ENCODE results near the gene RFC4.
"Not testable (repeated sequence)": the region's sequence is repeated elsewhere in the genome, so short reads cannot be mapped to it uniquely, and the experiment has no call there.

RFC4 gene

GRCh38 chr3:186826410-186826975 lies 20.2 kb upstream of the RFC4 start:
- no peaks in the 10 kb centered on the region for H3K4me1 ChIP-seq
- no peaks in the 10 kb centered on the region for H3K36me3 ChIP-seq
- peaks cover 41% of the 10 kb centered on the region for H3K27me3 ChIP-seq
- peak overlapping the region; percentile 67 for H3K4me3 ChIP-seq (ENCODE audit: low read depth, low read length)
- DNase-seq: no peak
- TF ChIP-seq CTCF (IDR thresholded peaks at IDR 0.05; ENCODE audit: low read depth, low read length): no peak
- no peaks in the 10 kb centered on the region for H3K9me3 ChIP-seq

- Histone ChIP-seq H3K4me3 (ENCODE audit: low read depth, low read length) (no peak overlapping the region), H3K27me3 (peaks cover 35% of the 10 kb centered on the region), H3K36me3 (no peaks in the 10 kb centered on the region), H3K4me1 (no peaks in the 10 kb centered on the region), H3K9me3 (no peaks in the 10 kb centered on the region)
- no peak for DNase-seq
- TF ChIP-seq CTCF (IDR thresholded peaks at IDR 0.05; ENCODE audit: low read depth, low read length): no peak
These were observed 19.7 kb upstream of the RFC4 start for GRCh38 chr3:186825872-186826409.

GRCh38 chr3:186825294-186825821 lies 19.1 kb upstream of the RFC4 start:
- Histone ChIP-seq H3K4me1 (no peaks in the 10 kb centered on the region), H3K9me3 (no peaks in the 10 kb centered on the region), H3K36me3 (no peaks in the 10 kb centered on the region), H3K27me3 (peaks cover 29% of the 10 kb centered on the region), H3K4me3 (ENCODE audit: low read depth, low read length) (no peak overlapping the region)
- peak; percentile 27 for DNase-seq
- no peak for TF ChIP-seq CTCF (IDR thresholded peaks at IDR 0.05; ENCODE audit: low read depth, low read length)

- no peaks in the 10 kb centered on the region for H3K9me3 ChIP-seq
- H3K4me1 ChIP-seq: no peaks in the 10 kb centered on the region
- no peaks in the 10 kb centered on the region for H3K36me3 ChIP-seq
- DNase-seq: no peak
- TF ChIP-seq CTCF (IDR thresholded peaks at IDR 0.05; ENCODE audit: low read depth, low read length): no peak
- no peak overlapping the region for H3K4me3 ChIP-seq (ENCODE audit: low read depth, low read length)
- H3K27me3 ChIP-seq: peaks cover 22% of the 10 kb centered on the region
These were observed 18.3 kb upstream of the RFC4 start for GRCh38 chr3:186824430-186825139.

- Histone ChIP-seq H3K36me3 (no peaks in the 10 kb centered on the region), H3K4me3 (ENCODE audit: low read depth, low read length) (no peak overlapping the region), H3K4me1 (no peaks in the 10 kb centered on the region), H3K27me3 (peaks cover 18% of the 10 kb centered on the region), H3K9me3 (no peaks in the 10 kb centered on the region)
- no peak for DNase-seq
- no peak for TF ChIP-seq CTCF (IDR thresholded peaks at IDR 0.05; ENCODE audit: low read depth, low read length)
These were observed 17.1 kb upstream of the RFC4 start for GRCh38 chr3:186823386-186823785.

GRCh38 chr3:186822388-186822759 lies 16.1 kb upstream of the RFC4 start:
- H3K9me3 ChIP-seq; H3K36me3 ChIP-seq; H3K4me1 ChIP-seq; DNase-seq; H3K27me3 ChIP-seq; H3K4me3 ChIP-seq (ENCODE audit: low read depth, low read length): not testable (repeated sequence)

Data from BE2C (cell line).